ENCODE data around the gene LSS.

DNA sequence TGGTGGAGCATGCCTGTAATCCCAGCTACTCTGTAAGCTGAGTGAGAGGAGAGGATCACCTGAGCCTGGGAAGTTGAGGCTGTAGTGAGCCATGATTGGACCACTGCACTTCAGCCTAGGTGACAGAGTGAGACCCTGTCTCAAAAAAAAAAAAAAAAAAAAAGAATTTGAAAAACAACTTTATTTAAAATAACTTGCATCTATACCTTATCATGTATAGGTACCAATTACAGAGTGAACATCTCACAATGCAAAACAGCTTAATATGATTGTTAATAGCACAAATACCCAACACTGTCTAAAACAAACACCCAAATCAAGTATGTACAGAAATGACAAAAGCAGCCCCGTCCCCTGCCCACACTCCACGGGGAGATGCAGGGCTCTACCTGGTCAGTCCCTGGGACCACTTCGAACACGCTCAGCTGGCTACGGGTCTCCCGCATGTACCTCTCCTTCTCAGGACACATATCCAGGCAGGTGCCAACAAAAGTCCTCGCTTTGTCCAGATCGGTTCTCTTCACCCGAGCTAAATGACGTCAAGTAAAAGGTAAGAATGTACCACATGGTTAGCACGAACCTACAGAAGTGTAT is 46.3 kb upstream of the LSS start:
- TF ChIP-seq, protein P1, sequence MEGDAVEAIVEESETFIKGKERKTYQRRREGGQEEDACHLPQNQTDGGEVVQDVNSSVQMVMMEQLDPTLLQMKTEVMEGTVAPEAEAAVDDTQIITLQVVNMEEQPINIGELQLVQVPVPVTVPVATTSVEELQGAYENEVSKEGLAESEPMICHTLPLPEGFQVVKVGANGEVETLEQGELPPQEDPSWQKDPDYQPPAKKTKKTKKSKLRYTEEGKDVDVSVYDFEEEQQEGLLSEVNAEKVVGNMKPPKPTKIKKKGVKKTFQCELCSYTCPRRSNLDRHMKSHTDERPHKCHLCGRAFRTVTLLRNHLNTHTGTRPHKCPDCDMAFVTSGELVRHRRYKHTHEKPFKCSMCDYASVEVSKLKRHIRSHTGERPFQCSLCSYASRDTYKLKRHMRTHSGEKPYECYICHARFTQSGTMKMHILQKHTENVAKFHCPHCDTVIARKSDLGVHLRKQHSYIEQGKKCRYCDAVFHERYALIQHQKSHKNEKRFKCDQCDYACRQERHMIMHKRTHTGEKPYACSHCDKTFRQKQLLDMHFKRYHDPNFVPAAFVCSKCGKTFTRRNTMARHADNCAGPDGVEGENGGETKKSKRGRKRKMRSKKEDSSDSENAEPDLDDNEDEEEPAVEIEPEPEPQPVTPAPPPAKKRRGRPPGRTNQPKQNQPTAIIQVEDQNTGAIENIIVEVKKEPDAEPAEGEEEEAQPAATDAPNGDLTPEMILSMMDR (IDR thresholded peaks at IDR 0.05), result no peak
- TF ChIP-seq POLR2A (IDR thresholded peaks at IDR 0.05), result no peak
